ENCODE data around the gene NLRX1. TPM values are rescaled to one million over a fixed set of nuclear protein-coding genes. Genes with fewer than 3 reads are reported as not detected.

The NLRX1 gene
- total and polyA plus RNA-seq, 10 of the 15 experiments (the other 5 are each of a cell fraction or from before 2014, with no cell fraction given) = 0.85 to 18.5 (median 10.0) TPM

GRCh38 chr11:119153049-119153818 is 15.3 kb upstream of the NLRX1 start:
- 36% methylated on average over 9 of the region's 9 CpGs for WGBS (ENCODE audit: insufficient coverage, insufficient replicate concordance, low lambda C conversion rate, missing lambda C conversion rate)
- no peak for TF ChIP-seq NFXL1 (IDR thresholded peaks at IDR 0.05; ENCODE audit: borderline replicate concordance)
- TF ChIP-seq CREM (IDR thresholded peaks at IDR 0.05; ENCODE audit: low read depth) = no peak
- TF ChIP-seq IRF4 (IDR thresholded peaks at IDR 0.05; ENCODE audit: low read depth, low read length) = no peak
- TF ChIP-seq CBX3 (IDR thresholded peaks at IDR 0.05; ENCODE audit: borderline replicate concordance, low read depth) = no peak
- TF ChIP-seq SUPT20H (IDR thresholded peaks at IDR 0.05; ENCODE audit: borderline replicate concordance, control insufficient read depth, low read depth, low read length) = no peak
- no peak for TF ChIP-seq TCF7 (IDR thresholded peaks at IDR 0.05; ENCODE audit: borderline replicate concordance)
- TF ChIP-seq BRCA1 (IDR thresholded peaks at IDR 0.05; ENCODE audit: low read depth, low read length) = no peak
- TF ChIP-seq ZNF592 (IDR thresholded peaks at IDR 0.05) = no peak
- no peak for TF ChIP-seq EGR1 (IDR thresholded peaks at IDR 0.05; ENCODE audit: borderline replicate concordance in 1 of 2, low read depth in 2 of 2, low read length in 2 of 2)
- no peak for TF ChIP-seq STAT3 (IDR thresholded peaks at IDR 0.05; ENCODE audit: low read depth, low read length)
- TF ChIP-seq KAT2A (conservative IDR thresholded peaks at IDR 0.05; ENCODE audit: control insufficient read depth, low read depth, low read length) = no peak
- Histone ChIP-seq H3K4me3 (no peak overlapping the region), H3K4me1 (ENCODE audit: control insufficient read depth, insufficient read depth, low read length) (no peaks in the 10 kb centered on the region), H3K36me3 (ENCODE audit: control insufficient read depth in 2 of 2, insufficient read depth in 2 of 2, low read length in 1 of 2) (no peaks in the 10 kb centered on the region), H2AFZ (ENCODE audit: control insufficient read depth, low read depth, low read length) (no peak overlapping the region), H3K27ac (ENCODE audit: control insufficient read depth, insufficient read depth) (no peak overlapping the region), H3K79me2 (ENCODE audit: control insufficient read depth, insufficient read depth, low read length) (no peaks in the 10 kb centered on the region), H3K27me3 (replicated peaks in 1 of 2; ENCODE audit: control insufficient read depth in 2 of 2, insufficient read depth in 2 of 2, low read length in 1 of 2) (peaks cover 12 to 13% of the 10 kb centered on the region in 2 experiments; a peak in 3 of 4 replicates), H4K20me1 (ENCODE audit: control insufficient read depth, insufficient read depth) (no peaks in the 10 kb centered on the region), H3K9me3 (replicated peaks; ENCODE audit: control insufficient read depth, insufficient read depth, low read length) (no peaks in the 10 kb centered on the region), H3K4me2 (ENCODE audit: control insufficient read depth, insufficient read depth) (no peak overlapping the region), H3K9ac (ENCODE audit: control insufficient read depth, insufficient read depth, low read length) (no peak overlapping the region)
- FAIRE-seq (no peak), ATAC-seq (no peak), DNase-seq (ENCODE audit: low read depth, low spot score) (no peak)
- in situ Hi-C loops (cut with MboI) = no loop called here
- ChIA-PET SMC1A (ENCODE audit: uncharacterized antibody, unreplicated experiment) (interaction anchor here (1.0 to 2.0 kb wide), 4 partner anchors 10 to 174 kb away, joined by 3 to 5 read pairs (median 4); partner anchors contain the start of gene HINFP), RAD21 (ENCODE audit: unreplicated experiment) (interaction anchor here (1.2 kb wide), 1 partner anchor 185 kb away, joined by 3 read pairs; no protein-coding TSS in a partner anchor), CTCF (interaction anchor here (1.1 to 2.5 kb wide), 5 partner anchors 16 to 171 kb away, joined by 3 to 5 read pairs (median 4); partner anchors contain the start of genes HMBS and NLRX1), POLR2A (interaction anchor here (0.5 kb wide), 1 partner anchor 130 kb away, joined by 4 read pairs; no protein-coding TSS in a partner anchor)
- intact Hi-C loops (cut with micrococcal nuclease; ENCODE audit: unreplicated experiment) = no loop called here
- BruUV-seq (replicated peaks) = no TSS peak

All from GM12878 (cell line).